WERI-Rb-1 (cell line): ENCODE data around the gene BEST1.

Experiments used
- DNase-seq: peaks from one replicate; pipeline ENCODE4 v3.0.0-alpha.2; 2020
- H3K27ac ChIP-seq: fragments of 250-450 bp; sonication (Bioruptor Pico); 2 replicates; pipeline ENCODE4 v1.5.1; 2020; ENCODE audit warnings: mild to moderate bottlenecking, moderate library complexity
- H3K27me3 ChIP-seq: fragments of 250-450 bp; sonication (Bioruptor Pico); 2 replicates; pipeline ENCODE4 v1.5.1; 2021; ENCODE audit warnings: mild to moderate bottlenecking, low read depth, moderate library complexity; ENCODE audit not compliant: insufficient read depth, severe bottlenecking
- H3K36me3 ChIP-seq: fragments of 250-450 bp; sonication (Bioruptor Pico); 2 replicates; pipeline ENCODE4 v1.5.1; 2020; ENCODE audit warnings: mild to moderate bottlenecking, moderate library complexity
- H3K4me3 ChIP-seq: 2 replicates; pipeline ENCODE4 v1.5.1; 2011; ENCODE audit warnings: low read depth, mild to moderate bottlenecking, control low read depth, low read length
- H3K9me3 ChIP-seq: fragments of 250-450 bp; sonication (Bioruptor Pico); 2 replicates; pipeline ENCODE4 v1.5.1; 2021; ENCODE audit warnings: mild to moderate bottlenecking, moderate library complexity; ENCODE audit not compliant: severe bottlenecking
- CTCF ChIP-seq: IDR thresholded peaks from 2 replicates; pipeline ENCODE4 v1.5.1; 2011; ENCODE audit warnings: low read depth, mild to moderate bottlenecking, control low read depth, inconsistent platforms, low read length

BEST1 gene

DNA sequence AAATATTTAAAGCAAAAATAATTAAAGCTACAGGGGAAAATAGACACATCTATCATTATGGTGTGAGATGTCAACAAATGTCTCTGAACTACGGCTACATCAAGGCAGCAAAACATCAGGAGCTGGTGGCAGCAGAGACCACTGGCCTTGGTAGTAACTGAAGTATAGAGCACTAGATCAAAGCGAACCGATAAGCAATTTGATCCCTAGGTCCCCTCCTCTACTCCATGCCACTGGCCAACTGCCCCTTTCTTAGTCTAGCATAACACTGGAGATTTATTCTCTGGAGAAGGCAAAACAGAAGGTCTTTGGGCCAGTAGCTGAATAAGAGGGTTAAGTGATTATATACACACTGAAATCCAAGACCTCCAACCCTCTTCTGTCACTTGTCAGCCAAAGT lies 19.2 kb upstream of the BEST1 start:
- H3K4me3 ChIP-seq, result no peak overlapping the region
- no peak for TF ChIP-seq CTCF
- H3K27ac ChIP-seq, result no peak overlapping the region
- peak; percentile 35 for DNase-seq
- no peaks in the 10 kb centered on the region for H3K36me3 ChIP-seq
- no peaks in the 10 kb centered on the region for H3K27me3 ChIP-seq
- peaks cover 8% of the 10 kb centered on the region for H3K9me3 ChIP-seq

- Histone ChIP-seq H3K27me3 (no peaks in the 10 kb centered on the region), H3K4me3 (no peak overlapping the region), H3K9me3 (peaks cover 15% of the 10 kb centered on the region), H3K36me3 (no peaks in the 10 kb centered on the region), H3K27ac (no peak overlapping the region)
- TF ChIP-seq CTCF, result no peak
- no peak for DNase-seq
These were observed 14.3 kb upstream of the BEST1 start for GRCh38 chr11:61935861-61936260.

- no peak for DNase-seq
- H3K27me3 ChIP-seq, result no peaks in the 10 kb centered on the region
- H3K27ac ChIP-seq, result no peak overlapping the region
- no peak for TF ChIP-seq CTCF
- H3K4me3 ChIP-seq, result no peak overlapping the region
- no peaks in the 10 kb centered on the region for H3K36me3 ChIP-seq
- peaks cover 8% of the 10 kb centered on the region for H3K9me3 ChIP-seq
These were observed 9.7 kb upstream of the BEST1 start for GRCh38 chr11:61940466-61940865.

DNA sequence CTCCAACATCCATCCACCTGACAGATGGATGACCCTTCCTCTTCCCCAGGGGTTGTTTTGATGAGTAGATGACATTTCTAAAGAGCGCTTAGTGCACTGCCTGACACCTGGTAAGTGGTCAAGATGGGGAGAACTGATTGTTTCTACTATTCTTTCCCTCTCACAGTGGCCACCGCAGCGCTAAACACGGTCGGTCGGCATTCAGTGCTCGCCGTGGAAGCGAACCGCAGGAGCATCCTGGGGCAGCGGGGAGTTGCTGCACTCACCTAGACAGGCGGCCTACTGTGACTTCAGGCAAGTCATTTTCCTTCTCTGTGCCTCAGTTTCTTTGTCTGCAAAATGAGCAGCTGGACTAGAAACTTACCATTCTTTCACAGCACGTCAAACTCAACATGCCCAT lies 5.0 kb upstream of the BEST1 start:
- H3K27ac ChIP-seq, result no peak overlapping the region
- no peaks in the 10 kb centered on the region for H3K27me3 ChIP-seq
- no peak for DNase-seq
- H3K36me3 ChIP-seq, result no peaks in the 10 kb centered on the region
- no peaks in the 10 kb centered on the region for H3K9me3 ChIP-seq
- no peak overlapping the region for H3K4me3 ChIP-seq
- TF ChIP-seq CTCF, result no peak

GRCh38 chr11:61946894-61947293 lies 3.3 kb upstream of the BEST1 start:
- Histone ChIP-seq H3K27ac (no peak overlapping the region), H3K27me3 (no peaks in the 10 kb centered on the region), H3K9me3 (no peaks in the 10 kb centered on the region), H3K4me3 (no peak overlapping the region), H3K36me3 (no peaks in the 10 kb centered on the region)
- DNase-seq, result no peak
- TF ChIP-seq CTCF, result no peak

DNA sequence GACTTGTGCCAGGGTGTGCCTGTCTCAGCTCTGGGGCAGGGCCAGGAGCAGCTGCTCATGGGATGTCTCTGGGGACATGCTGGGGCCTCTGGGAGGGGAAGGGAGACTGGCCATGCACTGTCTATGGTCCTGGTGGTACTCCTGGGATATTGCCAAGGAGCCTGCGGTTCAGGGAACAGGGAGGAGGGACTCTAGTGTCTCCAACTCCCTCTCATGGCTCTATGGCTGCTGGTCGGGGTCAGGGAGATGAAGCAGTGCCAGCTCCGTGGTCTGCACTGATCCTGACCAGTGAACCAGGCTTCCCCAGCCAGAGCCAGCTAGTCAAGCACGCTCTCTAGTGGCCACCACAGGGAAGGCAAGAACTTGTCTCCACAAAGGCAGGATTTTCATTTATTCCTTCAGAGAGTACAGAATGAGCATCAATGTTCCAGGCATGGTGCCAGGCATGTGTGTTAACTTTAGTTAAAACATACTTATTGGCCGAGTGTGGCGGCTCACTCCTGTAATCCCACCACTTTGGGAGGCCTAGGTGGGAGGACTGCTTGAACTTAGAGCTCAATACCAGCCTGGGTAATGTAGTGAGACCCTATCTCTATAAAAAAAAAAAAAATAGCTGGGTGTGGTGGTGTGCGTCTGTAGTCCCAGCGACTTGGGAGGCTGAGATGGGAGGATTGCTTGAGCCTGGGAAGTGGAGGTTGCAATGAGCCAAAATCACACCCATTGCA lies 2.5 kb upstream of the BEST1 start:
- H3K27ac ChIP-seq, result no peak overlapping the region
- no peaks in the 10 kb centered on the region for H3K36me3 ChIP-seq
- no peak overlapping the region for H3K4me3 ChIP-seq
- no peaks in the 10 kb centered on the region for H3K27me3 ChIP-seq
- no peaks in the 10 kb centered on the region for H3K9me3 ChIP-seq
- DNase-seq, result peak; percentile 81
- TF ChIP-seq CTCF, result peak; percentile 95
